Loucy (cell line): ENCODE data around the gene IRF9.
A peak's percentile ranks its signal among the peaks of the same experiment; 100 is the strongest.

Experiments used
- H2AFZ ChIP-seq: fragments of 200-600 bp; sonication (generic); 2 replicates; pipeline ENCODE4 v1.6.0; 2016; ENCODE audit warnings: antibody characterized with exemption, mild to moderate bottlenecking, low read length, moderate library complexity
- H3F3A ChIP-seq: fragments of 200-600 bp; 2 replicates; pipeline ENCODE4 v1.6.0; 2016; ENCODE audit warnings: antibody characterized with exemption, low read depth, mild to moderate bottlenecking
- H3K27me3 ChIP-seq: fragments of 200-600 bp; sonication (generic); 2 replicates; pipeline ENCODE4 v1.6.1; 2014; ENCODE audit warnings: low read length, mild to moderate bottlenecking; ENCODE audit not compliant: insufficient read depth, poor library complexity, severe bottlenecking
- H3K36me3 ChIP-seq: fragments of 200-600 bp; sonication (generic); 2 replicates; pipeline ENCODE4 v1.6.1; 2016; ENCODE audit warnings: low read length; ENCODE audit not compliant: insufficient read depth
- H3K4me1 ChIP-seq: fragments of 200-600 bp; sonication (generic); 2 replicates; pipeline ENCODE4 v1.5.1; 2014; ENCODE audit warnings: low read length, mild to moderate bottlenecking; ENCODE audit not compliant: insufficient read depth, poor library complexity, severe bottlenecking
- H3K4me2 ChIP-seq: fragments of 200-600 bp; sonication (generic); 2 replicates; pipeline ENCODE4 v1.6.0; 2014; ENCODE audit warnings: antibody characterized with exemption, low read length, low read depth, mild to moderate bottlenecking; ENCODE audit not compliant: poor library complexity, severe bottlenecking
- H3K4me3 ChIP-seq: fragments of 200-600 bp; sonication (generic); 2 replicates; pipeline ENCODE4 v1.5.1; 2014; ENCODE audit warnings: low read length, mild to moderate bottlenecking, mixed read lengths; ENCODE audit not compliant: poor library complexity, severe bottlenecking
- H3K79me2 ChIP-seq: fragments of 200-600 bp; sonication (generic); 2 replicates; pipeline ENCODE4 v1.6.1; 2014; ENCODE audit warnings: low read length; ENCODE audit not compliant: insufficient read depth
- H3K9ac ChIP-seq: fragments of 200-600 bp; sonication (generic); 2 replicates; pipeline ENCODE4 v1.6.0; 2014; ENCODE audit warnings: mild to moderate bottlenecking, low read depth, low read length, moderate library complexity; ENCODE audit not compliant: poor library complexity, severe bottlenecking
- H3K9me2 ChIP-seq: fragments of 200-600 bp; sonication (generic); replicated peaks from 2 replicates; pipeline ENCODE4 v1.6.1; 2016; ENCODE audit warnings: low read depth, low read length, mixed read lengths
- H3K9me3 ChIP-seq: fragments of 200-600 bp; sonication (generic); 2 replicates; pipeline ENCODE4 v1.6.1; 2014; ENCODE audit warnings: mild to moderate bottlenecking, antibody characterized with exemption, low read length, low read depth; ENCODE audit not compliant: insufficient read depth
- H4K20me1 ChIP-seq: fragments of 200-600 bp; sonication (generic); 2 replicates; pipeline ENCODE4 v1.6.0; 2014; ENCODE audit warnings: antibody characterized with exemption, low read length, mild to moderate bottlenecking; ENCODE audit not compliant: insufficient read depth, poor library complexity, severe bottlenecking
- EZH2phosphoT487 ChIP-seq: fragments of 200-600 bp; IDR thresholded peaks from 2 replicates; pipeline ENCODE4 v1.6.1; 2018; ENCODE audit warnings: antibody characterized with exemption, mild to moderate bottlenecking, moderate library complexity, borderline replicate concordance
- TF ChIP-seq, protein P1 (sequence below): fragments of 200-600 bp; sonication (generic); conservative IDR thresholded peaks from 2 replicates; pipeline ENCODE4 v1.5.1; 2014; ENCODE audit warnings: mild to moderate bottlenecking, antibody characterized with exemption, low read length

IRF9 gene

DNA sequence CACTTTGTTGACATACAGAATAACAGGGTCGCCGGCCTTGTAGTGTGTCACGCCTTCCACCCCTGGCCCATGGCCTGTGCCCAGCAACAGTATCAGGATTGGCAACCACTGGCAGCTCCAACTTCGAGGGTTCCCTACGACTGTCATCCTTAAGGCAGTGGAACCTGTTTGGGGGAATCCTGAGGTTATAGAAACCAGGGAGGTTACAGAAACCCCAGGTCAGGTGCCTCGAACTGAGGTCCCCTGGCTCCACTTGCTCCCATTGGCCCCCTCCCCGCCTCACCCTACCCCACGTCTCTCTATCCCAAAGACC lies 33.8 kb downstream of the IRF9 start:
- peaks cover 24% of the 10 kb centered on the region for H3K4me1 ChIP-seq
- TF ChIP-seq, protein P1, sequence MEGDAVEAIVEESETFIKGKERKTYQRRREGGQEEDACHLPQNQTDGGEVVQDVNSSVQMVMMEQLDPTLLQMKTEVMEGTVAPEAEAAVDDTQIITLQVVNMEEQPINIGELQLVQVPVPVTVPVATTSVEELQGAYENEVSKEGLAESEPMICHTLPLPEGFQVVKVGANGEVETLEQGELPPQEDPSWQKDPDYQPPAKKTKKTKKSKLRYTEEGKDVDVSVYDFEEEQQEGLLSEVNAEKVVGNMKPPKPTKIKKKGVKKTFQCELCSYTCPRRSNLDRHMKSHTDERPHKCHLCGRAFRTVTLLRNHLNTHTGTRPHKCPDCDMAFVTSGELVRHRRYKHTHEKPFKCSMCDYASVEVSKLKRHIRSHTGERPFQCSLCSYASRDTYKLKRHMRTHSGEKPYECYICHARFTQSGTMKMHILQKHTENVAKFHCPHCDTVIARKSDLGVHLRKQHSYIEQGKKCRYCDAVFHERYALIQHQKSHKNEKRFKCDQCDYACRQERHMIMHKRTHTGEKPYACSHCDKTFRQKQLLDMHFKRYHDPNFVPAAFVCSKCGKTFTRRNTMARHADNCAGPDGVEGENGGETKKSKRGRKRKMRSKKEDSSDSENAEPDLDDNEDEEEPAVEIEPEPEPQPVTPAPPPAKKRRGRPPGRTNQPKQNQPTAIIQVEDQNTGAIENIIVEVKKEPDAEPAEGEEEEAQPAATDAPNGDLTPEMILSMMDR, result no peak
- no peak for TF ChIP-seq EZH2phosphoT487

DNA sequence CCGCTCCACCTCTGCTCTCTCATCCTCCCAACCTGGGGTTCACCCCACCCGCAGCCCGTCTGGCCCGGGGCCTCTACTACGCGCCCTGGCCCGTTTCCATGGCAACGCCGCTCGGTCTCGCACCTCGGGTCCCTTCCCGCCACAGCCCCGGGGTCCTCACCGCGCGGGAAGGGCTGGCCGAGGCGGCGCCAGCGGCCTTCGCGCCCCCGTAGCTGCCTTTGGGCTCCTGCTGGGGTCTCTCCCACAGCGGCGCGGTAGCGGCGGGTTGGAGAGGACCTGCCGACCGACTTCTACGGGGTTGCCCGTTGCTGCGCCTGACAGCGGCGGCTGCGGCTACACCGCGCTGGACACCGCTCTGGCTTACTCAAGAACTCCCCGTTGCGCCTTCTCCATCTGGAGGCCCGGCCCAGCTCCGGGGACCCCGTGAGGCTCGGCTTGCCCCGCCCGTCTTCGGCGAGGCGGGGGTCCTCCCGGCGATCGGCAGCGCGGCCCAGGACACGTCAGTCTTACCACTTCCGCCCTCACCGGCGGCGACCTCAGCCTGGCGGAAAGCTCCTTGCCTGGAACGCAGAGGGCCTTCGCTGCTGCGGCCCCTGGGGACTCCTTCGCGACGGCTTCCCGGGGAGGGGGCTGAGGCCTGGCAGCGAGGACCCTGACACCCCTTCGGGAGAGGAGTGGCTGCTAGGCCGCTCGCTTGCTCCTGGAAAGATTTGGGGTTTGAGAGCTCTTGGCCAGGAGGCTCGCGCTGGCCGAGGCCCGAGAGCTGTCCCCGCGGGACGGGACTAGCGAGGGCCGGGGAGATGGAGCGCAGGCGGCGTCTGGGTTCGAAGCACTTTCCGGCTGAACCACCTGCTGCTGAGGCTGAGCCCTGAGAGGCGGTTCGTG lies 34.4 kb downstream of the IRF9 start, which contains the start of gene TM9SF1:
TM9SF1 (minus strand) TSS at position 256 of the 885 bp plus-strand sequence. CDS start 422 bp downstream, outside the sequence.
- Histone ChIP-seq H3K9me2 (no peaks in the 10 kb centered on the region), H3K4me3 (peak within 1 kb of the TSS; percentile 92), H3K4me1 (peaks cover 24% of the 10 kb centered on the region), H3F3A (no peaks in the 10 kb centered on the region), H3K79me2 (peaks cover 48% of the 10 kb centered on the region), H3K4me2 (peak within 1 kb of the TSS; percentile 99), H2AFZ (peak within 1 kb of the TSS; percentile 96), H3K9ac (peak within 1 kb of the TSS; percentile 92), H3K27me3 (no peaks in the 10 kb centered on the region), H4K20me1 (no peaks in the 10 kb centered on the region), H3K9me3 (no peaks in the 10 kb centered on the region), H3K36me3 (no peaks in the 10 kb centered on the region)
- TF ChIP-seq EZH2phosphoT487, result no peak
- TF ChIP-seq, protein P1, result no peak

More for the DNA sequence above, 33.8 kb downstream of the IRF9 start:
- no peaks in the 10 kb centered on the region for H4K20me1 ChIP-seq
- H3K36me3 ChIP-seq, result no peaks in the 10 kb centered on the region
- H3K9me2 ChIP-seq, result no peaks in the 10 kb centered on the region
- peak overlapping the region; percentile 96 for H2AFZ ChIP-seq
- no peaks in the 10 kb centered on the region for H3K27me3 ChIP-seq
- H3K4me3 ChIP-seq, result peak overlapping the region; percentile 92
- H3K9ac ChIP-seq, result peak overlapping the region; percentile 92
- H3K4me2 ChIP-seq, result peak overlapping the region; percentile 99
- peaks cover 48% of the 10 kb centered on the region for H3K79me2 ChIP-seq
- no peaks in the 10 kb centered on the region for H3K9me3 ChIP-seq
- H3F3A ChIP-seq, result no peaks in the 10 kb centered on the region

DNA sequence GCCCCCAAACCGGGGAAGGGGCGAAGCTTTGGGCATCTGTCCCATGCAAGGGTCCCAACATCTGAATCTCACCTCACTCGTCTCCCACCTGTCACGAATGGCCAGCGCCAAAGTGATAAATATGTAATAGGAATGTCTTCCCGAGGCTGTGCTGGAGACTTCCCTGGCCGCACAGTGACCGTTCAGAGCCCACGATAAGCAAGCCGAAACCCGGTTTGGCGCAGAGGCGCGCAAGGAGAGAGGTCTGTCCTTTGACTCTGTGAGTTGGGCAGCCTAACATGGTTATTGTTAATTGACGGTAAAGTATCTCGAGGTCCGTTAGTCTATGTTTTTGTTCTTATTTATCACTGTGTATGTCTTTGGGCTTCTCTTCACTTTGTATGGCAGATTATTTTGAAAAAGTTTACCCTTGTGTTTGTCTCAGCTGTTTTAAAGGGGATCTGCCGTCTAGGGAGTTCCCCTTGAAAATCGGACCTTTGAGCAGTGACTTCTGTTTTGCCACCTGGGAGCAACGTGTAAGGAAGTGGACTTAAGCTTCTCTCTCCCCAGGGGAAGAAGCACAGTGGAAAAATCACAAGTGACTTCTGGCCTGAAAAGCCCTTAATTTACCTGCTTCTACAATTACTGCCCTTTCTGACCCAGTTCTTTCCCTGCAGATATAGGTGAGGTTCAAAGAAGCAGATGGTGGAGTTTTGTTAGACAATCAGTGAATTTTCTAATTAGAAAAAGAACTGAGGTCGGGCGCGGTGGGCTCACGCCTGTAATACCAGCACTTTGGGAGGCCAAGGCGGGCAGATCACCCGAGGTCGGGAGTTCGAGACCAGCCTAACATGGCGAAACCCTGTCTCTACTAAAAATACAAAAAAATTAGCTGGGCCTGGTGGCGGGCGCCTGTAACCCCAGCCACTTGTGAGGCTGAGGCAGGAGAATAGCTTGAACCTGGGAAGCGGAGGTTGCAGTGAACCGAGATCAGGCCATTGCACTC lies 35.3 kb downstream of the IRF9 start:
- H3K9me3 ChIP-seq, result no peaks in the 10 kb centered on the region; the same call in 1 of the 2 replicates
- peak overlapping the region; percentile 92 for H3K4me3 ChIP-seq
- peaks cover 24% of the 10 kb centered on the region for H3K4me1 ChIP-seq
- H3K79me2 ChIP-seq, result peaks cover 44% of the 10 kb centered on the region
- H4K20me1 ChIP-seq, result no peaks in the 10 kb centered on the region
- peak overlapping the region; percentile 92 for H3K9ac ChIP-seq
- TF ChIP-seq, protein P1, result no peak
- no peak for TF ChIP-seq EZH2phosphoT487
- H3F3A ChIP-seq, result no peaks in the 10 kb centered on the region
- H3K9me2 ChIP-seq, result no peaks in the 10 kb centered on the region
- H3K4me2 ChIP-seq, result peak overlapping the region; percentile 99
- no peaks in the 10 kb centered on the region for H3K27me3 ChIP-seq
- peak overlapping the region; percentile 96 for H2AFZ ChIP-seq
- H3K36me3 ChIP-seq, result no peaks in the 10 kb centered on the region
